ENCODE measurements around the gene TMEM250. TPM values are rescaled to one million over a fixed set of nuclear protein-coding genes. Genes with fewer than 3 reads are reported as not detected.

The TMEM250 gene
- total RNA-seq, 1 experiment from 2014 or later = 66.1 TPM

- H3K4me3 ChIP-seq (ENCODE audit: insufficient read depth, low read depth, low read length) = no peak overlapping the region
- no peak for DNase-seq
- H3K27me3 ChIP-seq (ENCODE audit: control insufficient read depth, insufficient read depth, low read length) = no peaks in the 10 kb centered on the region
- H3K36me3 ChIP-seq (replicated peaks; ENCODE audit: control insufficient read depth, insufficient read depth, low read length) = no peaks in the 10 kb centered on the region
These were observed 32.9 kb downstream of the TMEM250 start for GRCh38 chr9:136085815-136086212.

DNA sequence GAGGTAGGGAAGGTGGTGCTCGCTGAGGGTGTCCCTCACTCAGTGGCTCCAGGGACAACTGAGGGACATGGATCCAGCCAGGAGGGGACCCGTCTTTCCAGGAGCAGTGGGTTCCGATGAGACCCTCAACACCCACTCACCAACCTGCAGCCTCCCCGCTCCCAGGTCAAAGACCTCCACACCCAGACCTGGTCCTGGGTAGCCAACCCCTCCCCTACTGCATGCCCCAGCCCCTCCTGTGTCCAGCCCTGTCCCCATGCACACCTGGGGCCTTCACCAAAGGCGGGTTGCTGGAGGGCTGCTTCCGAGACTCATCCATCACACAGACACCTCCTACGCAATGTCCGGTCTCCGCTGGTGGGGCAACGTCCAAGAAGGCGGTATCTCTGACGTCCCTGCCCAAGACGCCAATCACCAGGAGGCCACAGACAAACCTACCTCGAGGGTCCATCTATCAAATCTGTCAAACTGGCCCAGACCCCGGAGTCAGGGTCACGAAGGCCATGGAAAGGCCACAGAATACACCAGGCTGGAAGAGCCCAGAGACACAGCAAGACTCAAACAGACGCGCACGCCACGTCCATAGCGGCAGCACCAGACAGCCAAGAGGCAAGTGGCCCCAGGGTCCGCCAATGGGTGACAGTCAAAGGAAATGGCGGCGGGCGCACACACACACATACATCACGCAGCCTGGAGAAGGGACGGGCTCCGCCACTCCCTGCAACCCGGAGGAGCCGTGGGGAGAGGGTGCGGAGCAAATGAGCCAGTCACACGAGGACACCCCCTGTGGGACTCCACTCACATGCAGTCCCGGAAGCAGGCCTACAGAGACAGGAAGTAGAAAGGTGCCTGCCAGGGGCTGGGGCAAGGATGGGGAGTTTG is 34.4 kb downstream of the TMEM250 start:
- no peaks in the 10 kb centered on the region for H3K36me3 ChIP-seq (replicated peaks; ENCODE audit: control insufficient read depth, insufficient read depth, low read length)
- DNase-seq = peak; percentile 55
- H3K27me3 ChIP-seq (ENCODE audit: control insufficient read depth, insufficient read depth, low read length) = no peaks in the 10 kb centered on the region
- no peak overlapping the region for H3K4me3 ChIP-seq (ENCODE audit: insufficient read depth, low read depth, low read length)

GRCh38 chr9:136083558-136084062 is 35.1 kb downstream of the TMEM250 start:
- H3K27me3 ChIP-seq (ENCODE audit: control insufficient read depth, insufficient read depth, low read length) = no peaks in the 10 kb centered on the region
- no peaks in the 10 kb centered on the region for H3K36me3 ChIP-seq (replicated peaks; ENCODE audit: control insufficient read depth, insufficient read depth, low read length)
- peak; percentile 51 for DNase-seq
- H3K4me3 ChIP-seq (ENCODE audit: insufficient read depth, low read depth, low read length) = no peak overlapping the region

DNA sequence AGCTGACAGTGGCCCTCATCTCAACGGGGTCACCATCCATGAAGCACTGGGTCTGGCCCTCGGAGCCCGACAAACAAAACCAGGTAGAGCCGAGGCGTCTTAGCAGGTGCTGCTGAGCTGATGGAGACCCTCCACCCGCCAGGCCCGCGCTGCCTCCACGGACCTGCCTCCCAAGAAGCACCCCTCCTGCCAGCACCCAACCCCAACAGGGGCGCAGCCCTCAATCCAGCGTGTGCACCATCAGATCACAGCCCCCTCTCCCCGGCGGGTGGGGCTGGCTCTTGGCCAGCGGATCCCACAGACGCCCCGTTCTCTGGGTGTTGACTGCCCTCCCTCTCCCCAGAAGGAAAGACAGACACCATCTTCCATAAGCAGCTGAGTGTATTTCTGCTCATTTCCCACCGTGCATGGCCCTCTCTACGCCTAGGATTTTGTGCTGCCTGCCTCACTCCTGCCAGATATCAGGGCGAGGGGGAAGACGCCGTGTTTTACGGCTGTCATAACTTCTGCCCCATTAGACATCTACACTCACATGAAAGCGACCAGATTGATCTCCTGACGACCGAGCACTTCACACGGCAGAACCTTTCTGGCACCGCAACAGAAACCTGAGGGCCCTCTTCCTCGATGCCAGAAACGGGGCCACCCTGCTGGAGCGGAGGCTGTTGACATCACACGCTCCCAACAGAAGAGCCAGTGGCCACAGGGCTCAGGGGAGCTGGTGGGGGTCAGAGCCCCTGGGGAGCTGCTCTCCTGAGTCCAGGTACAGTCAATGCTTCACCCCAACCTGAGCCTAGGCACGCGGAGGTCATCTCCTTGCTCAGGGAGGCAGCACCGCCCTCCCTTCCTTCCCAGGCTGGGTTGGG is 35.9 kb downstream of the TMEM250 start:
- H3K4me3 ChIP-seq (ENCODE audit: insufficient read depth, low read depth, low read length) = no peak overlapping the region
- no peaks in the 10 kb centered on the region for H3K27me3 ChIP-seq (ENCODE audit: control insufficient read depth, insufficient read depth, low read length)
- DNase-seq = peak; percentile 57
- no peaks in the 10 kb centered on the region for H3K36me3 ChIP-seq (replicated peaks; ENCODE audit: control insufficient read depth, insufficient read depth, low read length)

- H3K36me3 ChIP-seq (replicated peaks; ENCODE audit: control insufficient read depth, insufficient read depth, low read length) = no peaks in the 10 kb centered on the region
- no peaks in the 10 kb centered on the region for H3K27me3 ChIP-seq (ENCODE audit: control insufficient read depth, insufficient read depth, low read length)
- peak; percentile 54 for DNase-seq
These were observed 36.7 kb downstream of the TMEM250 start for GRCh38 chr9:136081826-136082495.

DNA sequence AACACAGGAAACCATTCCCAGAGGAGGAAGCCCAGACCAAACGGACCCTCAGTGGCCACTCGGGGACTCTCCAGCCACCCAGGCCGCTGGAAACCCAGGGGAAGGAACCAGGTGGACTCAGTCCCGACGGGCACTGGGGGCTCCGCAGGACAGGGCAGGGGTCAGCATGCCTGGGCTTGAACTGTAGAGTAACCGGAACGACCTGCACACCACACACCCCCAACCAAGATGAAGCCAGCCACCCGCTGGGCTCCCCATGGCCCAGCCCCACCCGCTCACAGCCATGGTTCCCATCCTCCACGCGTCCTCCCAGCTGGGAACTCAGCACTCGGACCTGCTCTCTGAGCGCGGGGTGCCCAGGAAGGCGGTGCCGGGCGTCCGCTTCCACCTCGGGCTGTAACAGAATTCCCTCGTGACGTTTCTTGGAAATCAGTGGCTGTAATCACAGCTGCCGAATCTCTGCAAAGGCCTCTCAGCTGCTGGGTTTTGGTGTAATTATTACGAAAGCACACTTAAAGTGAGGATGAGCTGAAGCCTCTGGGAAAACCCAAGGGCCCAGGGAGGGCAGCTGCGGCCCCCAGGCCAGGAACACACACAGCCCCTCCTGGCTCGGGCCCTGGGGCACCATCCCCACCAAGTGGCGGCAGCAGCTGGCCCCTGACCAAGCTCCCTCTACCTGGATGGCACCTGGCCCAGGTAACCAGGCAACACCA is 37.4 kb downstream of the TMEM250 start:
- DNase-seq = peak; percentile 76
- no peak overlapping the region for H3K4me3 ChIP-seq (ENCODE audit: insufficient read depth, low read depth, low read length)
- H3K36me3 ChIP-seq (replicated peaks; ENCODE audit: control insufficient read depth, insufficient read depth, low read length) = no peaks in the 10 kb centered on the region
- H3K27me3 ChIP-seq (ENCODE audit: control insufficient read depth, insufficient read depth, low read length) = no peaks in the 10 kb centered on the region

More at GRCh38 chr9:136081826-136082495, 36.7 kb downstream of the TMEM250 start:
- no peak overlapping the region for H3K4me3 ChIP-seq (ENCODE audit: insufficient read depth, low read depth, low read length)

DNA sequence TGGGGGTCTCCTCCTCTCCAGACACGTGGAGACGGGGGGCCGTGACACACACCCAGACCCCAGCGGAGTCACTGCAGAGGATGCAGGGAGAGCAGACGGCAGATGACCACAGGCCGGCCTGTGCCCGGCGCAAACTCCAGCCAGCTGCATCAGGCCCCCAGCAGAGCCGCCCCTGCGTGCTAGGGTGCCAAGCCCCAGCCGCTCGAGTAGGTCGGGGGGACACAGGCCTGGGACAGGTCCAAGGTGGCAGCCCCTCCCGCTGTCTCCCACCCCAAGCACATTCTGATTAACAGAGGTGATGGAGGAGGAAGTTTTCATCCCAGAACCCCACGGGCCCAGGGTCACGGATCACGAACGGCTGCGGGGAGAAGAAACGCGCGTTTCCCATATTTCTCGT is 38.0 kb downstream of the TMEM250 start:
- Histone ChIP-seq H3K27me3 (ENCODE audit: control insufficient read depth, insufficient read depth, low read length) (no peaks in the 10 kb centered on the region), H3K4me3 (ENCODE audit: insufficient read depth, low read depth, low read length) (no peak overlapping the region), H3K36me3 (replicated peaks; ENCODE audit: control insufficient read depth, insufficient read depth, low read length) (no peaks in the 10 kb centered on the region)
- peak; percentile 49 for DNase-seq

DNA sequence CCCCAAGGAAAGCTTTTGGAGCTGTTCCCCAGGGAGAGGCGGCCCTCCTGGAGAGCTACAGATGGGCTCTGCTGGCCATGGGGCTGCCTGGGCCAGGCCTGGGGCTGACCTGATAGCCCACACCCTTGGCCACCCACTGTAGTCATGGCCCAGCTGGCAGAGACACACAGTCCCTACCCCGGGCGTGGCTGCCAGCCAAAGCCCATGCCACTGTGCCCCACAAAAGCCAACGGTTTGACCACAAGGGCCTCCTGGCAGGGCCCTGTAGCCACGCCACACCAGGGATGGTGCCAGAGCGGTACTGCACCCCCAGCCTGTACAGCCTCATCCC is 38.8 kb downstream of the TMEM250 start:
- H3K27me3 ChIP-seq (ENCODE audit: control insufficient read depth, insufficient read depth, low read length) = no peaks in the 10 kb centered on the region
- H3K4me3 ChIP-seq (ENCODE audit: insufficient read depth, low read depth, low read length) = no peak overlapping the region
- DNase-seq = peak; percentile 56
- H3K36me3 ChIP-seq (replicated peaks; ENCODE audit: control insufficient read depth, insufficient read depth, low read length) = no peaks in the 10 kb centered on the region

GRCh38 chr9:136079211-136079915 is 39.3 kb downstream of the TMEM250 start:
- Histone ChIP-seq H3K27me3 (ENCODE audit: control insufficient read depth, insufficient read depth, low read length) (no peaks in the 10 kb centered on the region), H3K36me3 (replicated peaks; ENCODE audit: control insufficient read depth, insufficient read depth, low read length) (no peaks in the 10 kb centered on the region), H3K4me3 (ENCODE audit: insufficient read depth, low read depth, low read length) (no peak overlapping the region)
- peak; percentile 72 for DNase-seq

DNA sequence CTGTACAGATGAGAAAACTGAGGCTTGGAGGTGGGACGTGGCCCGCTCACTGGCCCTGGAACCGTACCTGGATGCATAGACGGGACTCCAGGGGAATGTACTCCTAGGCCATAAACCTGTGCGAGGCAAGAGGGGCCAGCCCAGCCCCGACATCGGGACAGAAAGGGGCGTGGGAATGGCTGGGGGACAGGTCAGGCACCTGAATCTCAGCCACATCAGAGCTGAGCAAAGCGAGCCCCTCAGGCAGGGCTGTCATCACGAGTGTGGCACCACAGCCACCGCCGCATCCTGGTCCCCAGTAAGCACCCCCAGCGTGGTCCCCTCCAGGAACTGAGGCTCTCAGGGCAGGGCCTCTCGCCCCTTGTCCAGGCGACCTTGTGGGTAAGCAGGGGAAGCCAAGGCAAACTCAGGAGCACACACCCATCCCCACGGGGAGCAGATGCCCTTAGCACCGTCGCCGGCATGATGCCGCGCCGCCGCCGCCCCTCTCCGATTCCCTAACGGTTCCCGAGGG is 40.1 kb downstream of the TMEM250 start:
- Histone ChIP-seq H3K4me3 (ENCODE audit: insufficient read depth, low read depth, low read length) (no peak overlapping the region), H3K27me3 (ENCODE audit: control insufficient read depth, insufficient read depth, low read length) (no peaks in the 10 kb centered on the region), H3K36me3 (replicated peaks; ENCODE audit: control insufficient read depth, insufficient read depth, low read length) (no peaks in the 10 kb centered on the region)
- peak; percentile 52 for DNase-seq

DNA sequence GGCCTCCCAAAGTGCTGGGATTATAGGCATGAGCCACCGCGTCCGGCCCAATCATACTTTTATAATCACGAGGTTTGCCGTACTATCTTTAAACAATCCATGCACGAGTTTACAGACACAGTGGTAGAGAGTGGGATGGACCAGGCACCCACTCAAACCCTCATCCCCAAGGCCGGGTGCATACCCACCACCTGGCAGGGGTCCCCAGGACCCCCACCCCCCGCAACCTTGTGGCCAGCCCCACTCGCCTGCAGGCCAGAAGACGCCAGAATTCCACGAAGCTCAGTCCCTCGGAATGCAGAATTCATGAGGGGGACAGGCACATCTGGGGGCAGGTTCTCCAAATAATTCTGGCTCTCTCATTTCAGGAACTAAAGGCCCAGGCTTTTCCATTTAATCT is 40.7 kb downstream of the TMEM250 start:
- Histone ChIP-seq H3K4me3 (ENCODE audit: insufficient read depth, low read depth, low read length) (no peak overlapping the region), H3K36me3 (replicated peaks; ENCODE audit: control insufficient read depth, insufficient read depth, low read length) (no peaks in the 10 kb centered on the region), H3K27me3 (ENCODE audit: control insufficient read depth, insufficient read depth, low read length) (no peaks in the 10 kb centered on the region)
- DNase-seq = peak; percentile 45

DNA sequence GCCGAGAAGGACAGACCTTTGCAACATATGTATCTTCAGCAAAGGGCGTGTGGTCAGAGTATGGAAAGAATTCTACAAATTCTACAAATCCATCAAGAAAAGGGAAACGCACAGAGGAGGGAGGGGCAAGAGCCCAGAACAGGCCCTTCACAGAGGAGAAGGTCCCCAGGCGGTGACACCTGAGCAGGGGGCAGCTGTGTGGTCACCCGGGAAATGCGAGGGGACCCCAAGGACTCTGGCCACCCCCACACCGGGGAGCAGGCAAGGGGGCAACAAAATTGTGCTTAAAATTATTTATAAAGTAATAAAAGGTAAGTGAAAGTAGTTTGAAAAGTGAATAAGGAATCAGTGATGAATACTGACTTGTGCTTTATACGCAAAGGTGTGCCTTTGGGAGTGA is 41.2 kb downstream of the TMEM250 start:
- H3K4me3 ChIP-seq (ENCODE audit: insufficient read depth, low read depth, low read length) = no peak overlapping the region
- peak; percentile 40 for DNase-seq
- H3K36me3 ChIP-seq (replicated peaks; ENCODE audit: control insufficient read depth, insufficient read depth, low read length) = no peaks in the 10 kb centered on the region
- no peaks in the 10 kb centered on the region for H3K27me3 ChIP-seq (ENCODE audit: control insufficient read depth, insufficient read depth, low read length)

DNA sequence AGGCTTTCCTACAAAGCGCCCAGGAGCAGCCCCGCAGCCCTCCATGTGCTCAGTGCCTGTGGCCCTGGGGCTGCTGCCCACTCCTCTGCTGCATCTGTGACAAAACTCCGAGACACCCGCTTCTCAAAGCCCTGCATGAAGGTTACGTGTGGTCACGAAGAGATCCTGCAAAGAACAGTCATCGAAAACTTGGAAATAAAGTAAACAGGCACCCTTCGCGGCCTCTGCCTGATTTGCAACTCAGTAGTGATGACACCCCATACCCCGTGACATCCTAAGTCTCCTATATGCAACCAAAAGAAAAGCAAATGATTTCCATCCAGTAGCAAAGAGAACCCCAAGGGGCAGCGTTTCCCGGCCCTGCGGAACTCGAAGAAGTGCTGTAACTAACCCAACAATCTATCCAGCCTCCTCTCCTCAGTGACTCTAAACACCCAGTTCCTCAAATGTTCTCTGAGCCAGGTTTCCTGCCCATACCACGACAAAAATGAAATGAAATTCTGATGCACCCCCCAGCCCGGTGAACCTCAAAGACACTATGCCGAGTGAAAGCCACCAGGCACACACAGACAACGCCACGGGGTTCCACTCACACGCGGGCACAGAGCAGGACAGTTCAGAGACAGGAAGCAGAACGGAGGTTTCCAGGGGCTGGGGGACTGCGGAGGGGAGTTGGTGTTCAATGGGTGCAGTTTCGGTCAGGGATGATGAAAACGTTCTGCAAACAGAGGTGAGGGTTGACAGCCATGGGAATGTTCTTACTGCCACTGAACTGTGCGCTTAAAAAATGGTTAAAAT is 42.6 kb downstream of the TMEM250 start:
- Histone ChIP-seq H3K27me3 (ENCODE audit: control insufficient read depth, insufficient read depth, low read length) (no peaks in the 10 kb centered on the region), H3K36me3 (replicated peaks; ENCODE audit: control insufficient read depth, insufficient read depth, low read length) (no peaks in the 10 kb centered on the region), H3K4me3 (ENCODE audit: insufficient read depth, low read depth, low read length) (no peak overlapping the region)
- peak; percentile 47 for DNase-seq

Measured in H7 (cell line).